K562 (cell line): Measurements from ENCODE around the gene NINJ1. TPM values are rescaled to one million over a fixed set of nuclear protein-coding genes. Genes with fewer than 3 reads are reported as not detected.

ENCODE experiments used
- ATAC-seq: fragments of 200-7000 bp; cut with Tn5 transposase; 3 replicates; pipeline ENCODE4 v1.9.1; 2020; ENCODE audit warnings: moderate library complexity
- BruUV-seq: library from RNA; stranded (reverse); fragments of 400-500 nt; replicated peaks from 2 replicates; lab custom pipeline; 2021; lab: Mats Ljungman, UMichigan
- CTCF ChIA-PET: fragments of 300-600 bp; formaldehyde crosslinking; extraction: SDS; loops from one replicate; lab custom pipeline; 2021; ENCODE audit warnings: low intra/inter-chr PET ratio; lab: Yijun Ruan, JAX
- POLR2A ChIA-PET: fragments of 300-600, 350-650 bp; sonication (Branson Sonifier 250); formaldehyde crosslinking; extraction: SDS; loops from one replicate; lab custom pipeline; 2021; ENCODE audit warnings: antibody characterized with exemption, inconsistent platforms; lab: Yijun Ruan, JAX
- DNase-seq, 4 experiments: peaks; one replicate each; pipeline versions ENCODE4 v3.0.0 to v3.0.0-alpha.2; 2011 to 2018; ENCODE audit warnings: low spot score in 3 of 4, mixed read lengths in 3 of 4; ENCODE audit errors: extremely low read depth in 1 of 4
- FAIRE-seq: peaks from 2 replicates; lab custom pipeline; 2011; peaks lifted over from hg19 to GRCh38; lab: Jason Lieb, UNC
- H2AFZ ChIP-seq: 2 replicates; pipeline ENCODE4 v1.6.0; 2011; ENCODE audit warnings: low read depth, low read length, control low read depth, inconsistent platforms
- H3K27ac ChIP-seq: fragments of 200-600 bp; 3 replicates; pipeline ENCODE4 v1.8.0; 2011; ENCODE audit warnings: low read depth, mild to moderate bottlenecking, control low read depth, inconsistent platforms, low read length, moderate library complexity, mixed read lengths; ENCODE audit errors: extremely low read depth
- H3K27me3 ChIP-seq, 2 experiments: fragments of 300-600 bp in 1 of 2; 2 replicates in 1 of 2; 3 replicates in 1 of 2; pipeline versions ENCODE4 v1.6.0 to v1.8.0; 2011; ENCODE audit warnings: inconsistent platforms in 2 of 2, low read length in 2 of 2, mild to moderate bottlenecking in 1 of 2, mixed read lengths in 1 of 2, moderate library complexity in 1 of 2; ENCODE audit not compliant: control insufficient read depth in 2 of 2, insufficient read depth in 2 of 2
- H3K36me3 ChIP-seq: fragments of 300-600 bp; 3 replicates; pipeline ENCODE4 v1.8.0; 2011; ENCODE audit warnings: mild to moderate bottlenecking, low read length, inconsistent platforms; ENCODE audit not compliant: control insufficient read depth, insufficient read depth
- H3K4me1 ChIP-seq, 2 experiments: fragments of 200-600 bp in 1 of 2; replicated peaks in 1 of 2; 2 replicates in 1 of 2; 3 replicates in 1 of 2; pipeline versions ENCODE4 v1.5.1 to v1.8.0; 2011; ENCODE audit warnings: inconsistent platforms in 2 of 2, low read length in 2 of 2, mild to moderate bottlenecking in 1 of 2, mixed read lengths in 1 of 2, moderate library complexity in 1 of 2; ENCODE audit not compliant: control insufficient read depth in 2 of 2, insufficient read depth in 2 of 2
- H3K4me2 ChIP-seq: 2 replicates; pipeline ENCODE4 v1.6.1; 2011; ENCODE audit warnings: low read length, control low read depth, inconsistent platforms, mixed read lengths; ENCODE audit not compliant: insufficient read depth
- H3K4me3 ChIP-seq: fragments of 200-600 bp; sonication (generic), shearing (Covaris generic); 2 replicates; pipeline ENCODE4 v1.5.1; 2016; ENCODE audit warnings: control low read depth, inconsistent platforms
- H3K79me2 ChIP-seq: fragments of 200-600 bp; 3 replicates; pipeline ENCODE4 v1.8.0; 2011; ENCODE audit warnings: low read length, inconsistent platforms; ENCODE audit not compliant: control insufficient read depth, insufficient read depth
- H3K9ac ChIP-seq, 2 experiments: 2 replicates each; pipeline versions ENCODE4 v1.6.0 to v1.6.1; 2011; ENCODE audit warnings: low read depth in 2 of 2, low read length in 2 of 2, control low read depth in 1 of 2, inconsistent platforms in 1 of 2, mild to moderate bottlenecking in 1 of 2, mixed read lengths in 1 of 2; ENCODE audit not compliant: insufficient read depth in 1 of 2
- H3K9me1 ChIP-seq: one replicate; pipeline ENCODE4 v1.6.0; 2011; ENCODE audit warnings: inconsistent platforms, mild to moderate bottlenecking, low read length, moderate library complexity; ENCODE audit not compliant: control insufficient read depth, insufficient read depth
- H3K9me3 ChIP-seq: replicated peaks from 2 replicates; pipeline ENCODE4 v1.5.1; 2011; ENCODE audit warnings: low read depth, low read length, inconsistent platforms; ENCODE audit not compliant: control insufficient read depth, insufficient read depth
- H4K20me1 ChIP-seq: replicated peaks from 2 replicates; pipeline ENCODE4 v1.6.1; 2011; ENCODE audit warnings: low read length, inconsistent platforms, mixed read lengths; ENCODE audit not compliant: control insufficient read depth, insufficient read depth
- ESRRA ChIP-seq: fragments of 450-650 bp; IDR thresholded peaks from 2 replicates; pipeline ENCODE4 v1.6.1; 2014; ENCODE audit warnings: low read depth, mild to moderate bottlenecking, moderate library complexity, borderline replicate concordance
- KAT7 ChIP-seq: sonication (generic); formaldehyde crosslinking; IDR thresholded peaks from 2 replicates; pipeline ENCODE4 v1.8.0; 2022; ENCODE audit warnings: missing genetic modification reagents, mild to moderate bottlenecking, borderline replicate concordance
- TCF3 ChIP-seq: sonication (generic); formaldehyde crosslinking; IDR thresholded peaks from 2 replicates; pipeline ENCODE4 v1.4.0; 2020; ENCODE audit warnings: mild to moderate bottlenecking, missing genetic modification reagents
- THAP7 ChIP-seq: fragments of 250-450 bp; sonication (Bioruptor Pico); IDR thresholded peaks from 2 replicates; pipeline ENCODE4 v1.5.0; 2021
- TSHZ1 ChIP-seq: fragments of 250-450 bp; sonication (Bioruptor Pico); IDR thresholded peaks from 2 replicates; pipeline ENCODE4 v1.4.0; 2020; ENCODE audit warnings: mild to moderate bottlenecking, moderate library complexity
- ZFPM2 ChIP-seq: fragments of 250-450 bp; sonication (Bioruptor Pico); IDR thresholded peaks from 2 replicates; pipeline ENCODE4 v1.5.1; 2022; ENCODE audit warnings: mild to moderate bottlenecking
- ZNF121 ChIP-seq: sonication (generic); formaldehyde crosslinking; conservative IDR thresholded peaks from 2 replicates; pipeline ENCODE4 v1.8.0; 2022; ENCODE audit warnings: missing genetic modification reagents
- ZNF75A ChIP-seq: fragments of 450-650 bp; formaldehyde crosslinking; IDR thresholded peaks from 2 replicates; pipeline ENCODE4 v1.4.0; 2020; ENCODE audit warnings: mild to moderate bottlenecking
- WGBS: fragments of 100-300 bp; shearing (Covaris generic); methylation state at CpG from one replicate; pipeline ENCODE4 v1.1.6; 2016; ENCODE audit warnings: low coverage, mixed read lengths; ENCODE audit not compliant: insufficient coverage; ENCODE audit errors: missing lambda C conversion rate; 5-methylcytosine and 5-hydroxymethylcytosine counted together
- in situ Hi-C: fragments of 300-500 bp; cut with MboI; formaldehyde crosslinking; loops from 4 replicates; pipeline ENCODE4 v1.15.0; 2018; ENCODE audit warnings: inconsistent platforms, mixed read lengths
- intact Hi-C: fragments of 100-400 bp; cut with micrococcal nuclease; formaldehyde crosslinking; loops from 2 replicates; pipeline ENCODE4 v1.14.2; 2022
- polyA plus RNA-seq, 8 experiments: library from polyadenylated mRNA; depleted of rRNA in 4 of 8; stranded (reverse) in 5 of 8; unstranded in 3 of 8; fragments of >200 nt; fragmentation: Nextera tagmentation in 2 of 8; fragmentation: Illumina TruSeq in 1 of 8; extraction: Ambion mirVana in 2 of 8; extraction: Trizol in 1 of 8; gene quantifications; 2 replicates each; pipeline versions ENCODE4 v1.2.1 to v1.2.3, GENCODE V29; 2011 to 2014; ENCODE audit warnings: inconsistent platforms in 1 of 8, missing spikeins in 1 of 8
- total RNA-seq, 7 experiments: library from RNA; depleted of rRNA in 6 of 7; stranded (reverse); fragments of >200 nt in 6 of 7; fragmentation: Illumina TruSeq in 2 of 7; extraction: Trizol in 2 of 7; gene quantifications; 2 replicates each; pipeline versions ENCODE4 v1.2.1 to v1.2.3, GENCODE V29; 2011 to 2021; ENCODE audit warnings: low replicate concordance in 1 of 7

NINJ1 gene
- total and polyA plus RNA-seq, 9 of the 15 experiments (the other 6 are each of a cell fraction or from before 2014, with no cell fraction given), result 0.13 to 8.4 (median 4.9) TPM

GRCh38 chr9:93090091-93090655 lies 43.9 kb downstream of the NINJ1 start:
- Histone ChIP-seq H2AFZ (no peak overlapping the region), H3K27me3 (no peaks in the 10 kb centered on the region), H3K27ac (no peak overlapping the region), H3K9me3 (no peaks in the 10 kb centered on the region; the same call in 1 of the 2 replicates), H3K4me2 (no peak overlapping the region), H3K79me2 (no peaks in the 10 kb centered on the region), H3K4me1 (peaks cover 19 to 31% of the 10 kb centered on the region in 2 experiments), H3K4me3 (no peak overlapping the region), H3K36me3 (peaks cover 4% of the 10 kb centered on the region; the same call in 1 of the 3 replicates), H3K9ac (no peak overlapping the region), H3K9me1 (no peaks in the 10 kb centered on the region), H4K20me1 (no peaks in the 10 kb centered on the region)
- no peak for DNase-seq
- ATAC-seq, result no peak
- CTCF ChIA-PET, result interaction anchor here (0.6 kb wide), 1 partner anchor 53 kb away, joined by 3 read pairs; no protein-coding TSS in a partner anchor
- in situ Hi-C loops (no loop called here), intact Hi-C loops (no loop called here)
- POLR2A ChIA-PET, result no interaction called here
- WGBS, result 69% methylated on average over 8 of the region's 8 CpGs
- FAIRE-seq, result no peak
- no TSS peak for BruUV-seq
- TF ChIP-seq ZNF121 (CRISPR knock-in tag) (peak; percentile 58), KAT7 (CRISPR knock-in tag) (no peak), ESRRA (peak; percentile 66; the same call in 1 of the 2 replicates)

- DNase-seq, result no peak
Observed at GRCh38 chr9:93089481-93089991, 44.5 kb downstream of the NINJ1 start.

More at GRCh38 chr9:93089481-93089991, 44.5 kb downstream of the NINJ1 start:
- H2AFZ ChIP-seq, result no peak overlapping the region
- H3K79me2 ChIP-seq, result no peaks in the 10 kb centered on the region
- H3K9ac ChIP-seq, result no peak overlapping the region
- H3K36me3 ChIP-seq, result peaks cover 6% of the 10 kb centered on the region; the same call in 1 of the 3 replicates
- H3K9me3 ChIP-seq, result no peaks in the 10 kb centered on the region; the same call in 1 of the 2 replicates
- ChIA-PET CTCF (no interaction called here), POLR2A (interaction anchor here (0.6 kb wide), 1 partner anchor 28 kb away, joined by 3 read pairs; no protein-coding TSS in a partner anchor)
- in situ Hi-C loops (no loop called here), intact Hi-C loops (no loop called here)
- H4K20me1 ChIP-seq, result no peaks in the 10 kb centered on the region
- no peaks in the 10 kb centered on the region for H3K9me1 ChIP-seq
- FAIRE-seq (no peak), ATAC-seq (no peak)
- TF ChIP-seq ZFPM2 (CRISPR knock-in tag) (no peak), ZNF75A (CRISPR knock-in tag) (no peak), THAP7 (CRISPR knock-in tag) (no peak), TCF3 (CRISPR knock-in tag) (no peak), TSHZ1 (no peak)
- no peak overlapping the region for H3K4me2 ChIP-seq
- H3K4me1 ChIP-seq, result peaks cover 13 to 26% of the 10 kb centered on the region in 2 experiments
- no peak overlapping the region for H3K27ac ChIP-seq
- no peaks in the 10 kb centered on the region for H3K27me3 ChIP-seq
- no peak overlapping the region for H3K4me3 ChIP-seq
- no TSS peak for BruUV-seq
- WGBS, result 69% methylated on average over 11 of the region's 12 CpGs
